Uterus (tissue), 2 donors: ENCODE results near the gene ADAM10.

Source experiments
- POLR2A ChIP-seq, 2 donors: fragments of 450-650 bp; IDR thresholded peaks; one replicate each; pipeline ENCODE4 v1.6.1; 2016; ENCODE audit warnings: antibody characterized with exemption in 2 of 2, mild to moderate bottlenecking in 1 of 2, moderate library complexity in 1 of 2
- TF ChIP-seq, protein P1 (sequence below), 4 experiments: fragments of 200-600 bp in 2 of 4; fragments of 450-650 bp in 2 of 4; sonication (generic) in 2 of 4; IDR thresholded peaks; one replicate each; pipeline ENCODE4 v1.5.1; 2016 to 2019; ENCODE audit warnings: antibody characterized with exemption in 4 of 4, mild to moderate bottlenecking in 2 of 4, moderate library complexity in 1 of 4

DNA sequence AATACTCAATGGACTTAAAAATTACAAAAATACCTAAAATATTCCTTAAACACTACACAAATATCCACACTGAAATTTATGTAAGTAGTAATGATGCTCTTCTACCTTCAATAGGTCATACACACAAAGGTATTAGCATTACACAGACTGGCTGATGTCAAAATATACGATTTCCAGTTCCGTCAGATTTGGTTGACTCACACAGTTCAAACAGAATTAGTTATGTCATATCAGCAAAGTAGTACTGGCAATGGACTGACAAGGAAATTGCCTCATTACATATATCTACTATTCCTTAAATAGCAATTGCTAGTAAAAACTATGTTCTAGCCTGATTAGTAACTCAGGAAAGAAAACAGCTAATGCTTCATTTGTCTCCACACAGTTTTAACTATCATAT, 70.8 kb downstream of the ADAM10 start:
- TF ChIP-seq POLR2A (IDR thresholded peaks at IDR 0.05), result no peak
- TF ChIP-seq, protein P1, sequence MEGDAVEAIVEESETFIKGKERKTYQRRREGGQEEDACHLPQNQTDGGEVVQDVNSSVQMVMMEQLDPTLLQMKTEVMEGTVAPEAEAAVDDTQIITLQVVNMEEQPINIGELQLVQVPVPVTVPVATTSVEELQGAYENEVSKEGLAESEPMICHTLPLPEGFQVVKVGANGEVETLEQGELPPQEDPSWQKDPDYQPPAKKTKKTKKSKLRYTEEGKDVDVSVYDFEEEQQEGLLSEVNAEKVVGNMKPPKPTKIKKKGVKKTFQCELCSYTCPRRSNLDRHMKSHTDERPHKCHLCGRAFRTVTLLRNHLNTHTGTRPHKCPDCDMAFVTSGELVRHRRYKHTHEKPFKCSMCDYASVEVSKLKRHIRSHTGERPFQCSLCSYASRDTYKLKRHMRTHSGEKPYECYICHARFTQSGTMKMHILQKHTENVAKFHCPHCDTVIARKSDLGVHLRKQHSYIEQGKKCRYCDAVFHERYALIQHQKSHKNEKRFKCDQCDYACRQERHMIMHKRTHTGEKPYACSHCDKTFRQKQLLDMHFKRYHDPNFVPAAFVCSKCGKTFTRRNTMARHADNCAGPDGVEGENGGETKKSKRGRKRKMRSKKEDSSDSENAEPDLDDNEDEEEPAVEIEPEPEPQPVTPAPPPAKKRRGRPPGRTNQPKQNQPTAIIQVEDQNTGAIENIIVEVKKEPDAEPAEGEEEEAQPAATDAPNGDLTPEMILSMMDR (IDR thresholded peaks at IDR 0.05), result no peak
